K562 (cell line): Measurements from ENCODE around the gene TMED6. TPM values are rescaled to one million over a fixed set of nuclear protein-coding genes. Genes with fewer than 3 reads are reported as not detected.

Experiments
- ATAC-seq: fragments of 200-7000 bp; cut with Tn5 transposase; 3 replicates; pipeline ENCODE4 v1.9.1; 2020; ENCODE audit warnings: moderate library complexity
- BruUV-seq: library from RNA; stranded (reverse); fragments of 400-500 nt; replicated peaks from 2 replicates; lab custom pipeline; 2021; lab: Mats Ljungman, UMichigan
- CTCF ChIA-PET: fragments of 300-600 bp; formaldehyde crosslinking; extraction: SDS; loops from one replicate; lab custom pipeline; 2021; ENCODE audit warnings: low intra/inter-chr PET ratio; lab: Yijun Ruan, JAX
- POLR2A ChIA-PET: fragments of 300-600, 350-650 bp; sonication (Branson Sonifier 250); formaldehyde crosslinking; extraction: SDS; loops from one replicate; lab custom pipeline; 2021; ENCODE audit warnings: antibody characterized with exemption, inconsistent platforms; lab: Yijun Ruan, JAX
- DNase-seq, 4 experiments: peaks; one replicate each; pipeline versions ENCODE4 v3.0.0 to v3.0.0-alpha.2; 2011 to 2018; ENCODE audit warnings: low spot score in 3 of 4, mixed read lengths in 3 of 4; ENCODE audit errors: extremely low read depth in 1 of 4
- FAIRE-seq: peaks from 2 replicates; lab custom pipeline; 2011; peaks lifted over from hg19 to GRCh38; lab: Jason Lieb, UNC
- H2AFZ ChIP-seq: 2 replicates; pipeline ENCODE4 v1.6.0; 2011; ENCODE audit warnings: low read depth, low read length, control low read depth, inconsistent platforms
- H3K27ac ChIP-seq: fragments of 200-600 bp; 3 replicates; pipeline ENCODE4 v1.8.0; 2011; ENCODE audit warnings: low read depth, mild to moderate bottlenecking, control low read depth, inconsistent platforms, low read length, moderate library complexity, mixed read lengths; ENCODE audit errors: extremely low read depth
- H3K27me3 ChIP-seq, 2 experiments: fragments of 300-600 bp in 1 of 2; 2 replicates in 1 of 2; 3 replicates in 1 of 2; pipeline versions ENCODE4 v1.6.0 to v1.8.0; 2011; ENCODE audit warnings: inconsistent platforms in 2 of 2, low read length in 2 of 2, mild to moderate bottlenecking in 1 of 2, mixed read lengths in 1 of 2, moderate library complexity in 1 of 2; ENCODE audit not compliant: control insufficient read depth in 2 of 2, insufficient read depth in 2 of 2
- H3K36me3 ChIP-seq: fragments of 300-600 bp; 3 replicates; pipeline ENCODE4 v1.8.0; 2011; ENCODE audit warnings: mild to moderate bottlenecking, low read length, inconsistent platforms; ENCODE audit not compliant: control insufficient read depth, insufficient read depth
- H3K4me1 ChIP-seq, 2 experiments: fragments of 200-600 bp in 1 of 2; replicated peaks in 1 of 2; 2 replicates in 1 of 2; 3 replicates in 1 of 2; pipeline versions ENCODE4 v1.5.1 to v1.8.0; 2011; ENCODE audit warnings: inconsistent platforms in 2 of 2, low read length in 2 of 2, mild to moderate bottlenecking in 1 of 2, mixed read lengths in 1 of 2, moderate library complexity in 1 of 2; ENCODE audit not compliant: control insufficient read depth in 2 of 2, insufficient read depth in 2 of 2
- H3K4me2 ChIP-seq: 2 replicates; pipeline ENCODE4 v1.6.1; 2011; ENCODE audit warnings: low read length, control low read depth, inconsistent platforms, mixed read lengths; ENCODE audit not compliant: insufficient read depth
- H3K4me3 ChIP-seq: fragments of 200-600 bp; sonication (generic), shearing (Covaris generic); 2 replicates; pipeline ENCODE4 v1.5.1; 2016; ENCODE audit warnings: control low read depth, inconsistent platforms
- H3K79me2 ChIP-seq: fragments of 200-600 bp; 3 replicates; pipeline ENCODE4 v1.8.0; 2011; ENCODE audit warnings: low read length, inconsistent platforms; ENCODE audit not compliant: control insufficient read depth, insufficient read depth
- H3K9ac ChIP-seq, 2 experiments: 2 replicates each; pipeline versions ENCODE4 v1.6.0 to v1.6.1; 2011; ENCODE audit warnings: low read depth in 2 of 2, low read length in 2 of 2, control low read depth in 1 of 2, inconsistent platforms in 1 of 2, mild to moderate bottlenecking in 1 of 2, mixed read lengths in 1 of 2; ENCODE audit not compliant: insufficient read depth in 1 of 2
- H3K9me1 ChIP-seq: one replicate; pipeline ENCODE4 v1.6.0; 2011; ENCODE audit warnings: inconsistent platforms, mild to moderate bottlenecking, low read length, moderate library complexity; ENCODE audit not compliant: control insufficient read depth, insufficient read depth
- H3K9me3 ChIP-seq: replicated peaks from 2 replicates; pipeline ENCODE4 v1.5.1; 2011; ENCODE audit warnings: low read depth, low read length, inconsistent platforms; ENCODE audit not compliant: control insufficient read depth, insufficient read depth
- H4K20me1 ChIP-seq: replicated peaks from 2 replicates; pipeline ENCODE4 v1.6.1; 2011; ENCODE audit warnings: low read length, inconsistent platforms, mixed read lengths; ENCODE audit not compliant: control insufficient read depth, insufficient read depth
- HDGF ChIP-seq: fragments of 450-650 bp; IDR thresholded peaks from 2 replicates; pipeline ENCODE4 v1.6.1; 2016
- MAFK ChIP-seq: IDR thresholded peaks from 2 replicates; pipeline ENCODE4 v1.6.1; 2011; ENCODE audit warnings: low read length, improper control_type of control experiment
- MYNN ChIP-seq, 2 experiments: sonication (generic); formaldehyde crosslinking in 1 of 2; IDR thresholded peaks; 2 replicates each; pipeline versions ENCODE4 v1.5.0 to v1.6.1; 2016 to 2020; ENCODE audit warnings: antibody characterized with exemption in 1 of 2, missing genetic modification reagents in 1 of 2
- RBM39 ChIP-seq: fragments of 200-400 bp; formaldehyde crosslinking; optimal IDR thresholded peaks from 2 replicates; pipeline ENCODE3; 2018; ENCODE audit warnings: low read depth, low read length
- RUNX1 ChIP-seq: sonication (generic); IDR thresholded peaks from 2 replicates; pipeline ENCODE4 v1.6.1; 2016; ENCODE audit warnings: antibody characterized with exemption, low read depth
- ZC3H11A ChIP-seq: IDR thresholded peaks from 2 replicates; pipeline ENCODE4 v1.6.1; 2012; ENCODE audit warnings: low read depth, low read length, improper control_type of control experiment
- WGBS: fragments of 100-300 bp; shearing (Covaris generic); methylation state at CpG from one replicate; pipeline ENCODE4 v1.1.6; 2016; ENCODE audit warnings: low coverage, mixed read lengths; ENCODE audit not compliant: insufficient coverage; ENCODE audit errors: missing lambda C conversion rate; 5-methylcytosine and 5-hydroxymethylcytosine counted together
- in situ Hi-C: fragments of 300-500 bp; cut with MboI; formaldehyde crosslinking; loops from 4 replicates; pipeline ENCODE4 v1.15.0; 2018; ENCODE audit warnings: inconsistent platforms, mixed read lengths
- intact Hi-C: fragments of 100-400 bp; cut with micrococcal nuclease; formaldehyde crosslinking; loops from 2 replicates; pipeline ENCODE4 v1.14.2; 2022
- polyA plus RNA-seq, 8 experiments: library from polyadenylated mRNA; depleted of rRNA in 4 of 8; stranded (reverse) in 5 of 8; unstranded in 3 of 8; fragments of >200 nt; fragmentation: Nextera tagmentation in 2 of 8; fragmentation: Illumina TruSeq in 1 of 8; extraction: Ambion mirVana in 2 of 8; extraction: Trizol in 1 of 8; gene quantifications; 2 replicates each; pipeline versions ENCODE4 v1.2.1 to v1.2.3, GENCODE V29; 2011 to 2014; ENCODE audit warnings: inconsistent platforms in 1 of 8, missing spikeins in 1 of 8
- total RNA-seq, 7 experiments: library from RNA; depleted of rRNA in 6 of 7; stranded (reverse); fragments of >200 nt in 6 of 7; fragmentation: Illumina TruSeq in 2 of 7; extraction: Trizol in 2 of 7; gene quantifications; 2 replicates each; pipeline versions ENCODE4 v1.2.1 to v1.2.3, GENCODE V29; 2011 to 2021; ENCODE audit warnings: low replicate concordance in 1 of 7

TMED6 gene
- total and polyA plus RNA-seq, 9 of the 15 experiments (the other 6 are each of a cell fraction or from before 2014, with no cell fraction given): 0.14 to 0.45 (median 0.25) TPM; not detected in 2

GRCh38 chr16:69393898-69394849 is 42.6 kb upstream of the TMED6 start (continued):
- TF ChIP-seq MYNN (IDR thresholded peaks at IDR 0.05): no peak
- TF ChIP-seq MYNN (CRISPR knock-in tag; IDR thresholded peaks at IDR 0.05): no peak
- no peak for TF ChIP-seq RBM39
- TF ChIP-seq RUNX1: no peak
- TF ChIP-seq MAFK: no peak

DNA sequence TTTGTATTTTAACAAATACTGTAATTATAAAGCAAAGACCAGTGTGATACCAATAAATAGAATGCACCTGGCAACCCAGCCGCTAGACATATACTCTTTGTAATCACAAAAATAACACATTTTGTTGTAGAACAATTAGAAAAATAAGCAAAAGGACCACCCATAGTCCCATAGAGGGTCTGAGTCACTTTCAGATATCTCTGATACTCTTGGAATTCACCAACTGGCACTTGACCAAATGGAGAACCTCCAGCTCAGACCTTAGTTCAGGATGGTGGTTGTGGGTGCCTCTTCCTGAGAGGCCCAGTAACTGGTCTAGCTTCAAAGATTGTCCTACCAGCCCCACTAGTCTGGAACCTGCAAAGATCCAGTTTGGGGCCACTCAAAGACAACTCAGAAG is 35.0 kb upstream of the TMED6 start:
- H3K36me3 ChIP-seq: peaks cover 29% of the 10 kb centered on the region
- in situ Hi-C loops (no loop called here), intact Hi-C loops (no loop called here)
- POLR2A ChIA-PET: interaction anchor here (1.0 to 1.5 kb wide), 4 partner anchors 9 to 213 kb away, joined by 3 to 7 read pairs (median 6); no protein-coding TSS in a partner anchor
- peak overlapping the region; percentile 82; the same call in 1 of the 2 replicates for H3K4me2 ChIP-seq
- peaks cover 45% of the 10 kb centered on the region for H3K79me2 ChIP-seq
- no peaks in the 10 kb centered on the region for H3K9me1 ChIP-seq
- no peaks in the 10 kb centered on the region for H3K9me3 ChIP-seq
- peak overlapping the region; percentile 99 for H2AFZ ChIP-seq
- DNase-seq: peak in 1 of 4 experiments; percentile 15
- CTCF ChIA-PET: no interaction called here
- H3K9ac ChIP-seq: peak overlapping the region in 1 of 2 experiments; percentile 85; a peak in 2 of 4 replicates
- H3K4me3 ChIP-seq: peak overlapping the region; percentile 59
- TF ChIP-seq ZC3H11A (no peak), HDGF (0 out of 2 replicates have a peak, but pooled peaks have one; percentile 0)
- 27% methylated on average over 1 of the region's 1 CpG for WGBS
- no TSS peak for BruUV-seq
- H3K27ac ChIP-seq: peak overlapping the region; percentile 17; the same call in 2 of the 3 replicates
- no peak for ATAC-seq
- no peaks in the 10 kb centered on the region for H3K27me3 ChIP-seq
- H3K4me1 ChIP-seq: peaks cover 4 to 31% of the 10 kb centered on the region in 2 experiments; a peak in 4 of 5 replicates
- FAIRE-seq: no peak
- no peaks in the 10 kb centered on the region for H4K20me1 ChIP-seq
